Stimulated activated memory B cell treated with anti-CD40 and anti-IgM and Interleukin-4, amounts not matched to agents 10 μg/mL and 1 μg/mL and 100 μg/mL, for 72 hours (primary cell): ENCODE results near the gene DIAPH3.

Experiments
- ATAC-seq: fragments of 150-1000 bp; cut with Tn5 transposase; 2 replicates; pipeline ENCODE4 v1.10.0; 2021
- H3K27ac Mint-ChIP-seq: one replicate; pipeline ENCODE4 v1.8.0; 2022; ENCODE audit warnings: mild to moderate bottlenecking, mixed read lengths
- H3K27me3 Mint-ChIP-seq: one replicate; pipeline ENCODE4 v1.8.0; 2022; ENCODE audit warnings: mixed read lengths
- H3K36me3 Mint-ChIP-seq: one replicate; pipeline ENCODE4 v1.8.0; 2022; ENCODE audit warnings: mixed read lengths
- H3K4me1 Mint-ChIP-seq: one replicate; pipeline ENCODE4 v1.8.0; 2022; ENCODE audit warnings: mixed read lengths
- H3K4me3 Mint-ChIP-seq: one replicate; pipeline ENCODE4 v1.8.0; 2022; ENCODE audit warnings: mild to moderate bottlenecking, moderate library complexity, mixed read lengths
- H3K9me3 Mint-ChIP-seq: one replicate; pipeline ENCODE4 v1.8.0; 2022; ENCODE audit warnings: mixed read lengths

Gene DIAPH3

DNA sequence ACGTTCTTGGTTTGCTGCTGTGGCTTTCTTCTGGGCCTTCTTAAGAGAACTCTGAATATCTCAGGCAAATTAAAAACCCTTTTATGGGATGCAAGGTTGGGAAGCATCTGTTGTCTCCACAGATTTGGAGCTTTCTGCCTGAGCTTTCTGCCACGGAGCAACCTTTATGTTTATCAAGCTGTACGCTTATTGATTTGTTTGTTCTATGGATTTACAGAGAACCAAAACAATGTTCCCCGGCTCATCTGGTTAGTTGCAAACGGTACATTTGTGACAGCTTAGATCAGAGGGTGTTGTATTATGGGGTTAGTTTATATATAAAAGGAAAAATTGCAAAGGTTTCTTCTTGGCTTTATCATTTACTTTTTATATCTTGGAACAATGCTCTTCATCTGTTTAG is 479.6 kb downstream of the DIAPH3 start:
- no peaks in the 10 kb centered on the region for H3K27me3 Mint-ChIP-seq
- ATAC-seq: no peak
- H3K27ac Mint-ChIP-seq: no peak overlapping the region
- no peaks in the 10 kb centered on the region for H3K4me1 Mint-ChIP-seq
- H3K4me3 Mint-ChIP-seq: no peak overlapping the region
- no peaks in the 10 kb centered on the region for H3K9me3 Mint-ChIP-seq
- no peaks in the 10 kb centered on the region for H3K36me3 Mint-ChIP-seq

DNA sequence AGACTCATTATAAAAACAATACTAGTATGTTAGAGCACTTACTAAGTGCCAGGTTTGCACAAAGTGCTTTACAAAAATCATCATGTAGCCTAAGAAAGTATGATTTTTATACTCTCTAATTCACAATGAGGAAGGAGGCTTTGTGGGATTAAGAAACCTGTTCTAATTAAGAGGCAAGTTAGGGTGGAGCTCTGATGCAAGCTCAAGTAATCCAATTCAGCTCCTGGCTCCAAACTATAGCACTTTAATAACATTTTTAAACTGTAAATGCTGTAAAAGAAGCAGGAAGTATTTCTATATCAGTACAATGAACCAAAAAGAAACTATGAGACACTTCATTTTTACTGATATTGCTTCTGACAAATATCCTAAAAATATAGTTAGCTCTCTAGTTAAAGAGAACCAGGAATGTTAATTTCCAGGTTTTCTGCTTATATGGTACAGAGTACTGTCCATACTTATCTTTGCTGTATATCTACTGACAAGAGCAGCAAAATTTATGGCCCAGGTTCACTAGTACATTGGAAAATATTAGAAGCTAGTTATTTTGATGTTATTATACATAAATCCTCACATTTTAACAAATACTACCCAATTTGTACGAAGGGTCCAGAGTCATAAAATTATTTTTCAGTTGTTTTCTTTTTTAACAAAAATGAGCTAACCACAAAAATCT is 482.0 kb downstream of the DIAPH3 start:
- Mint-ChIP-seq H3K4me1 (no peaks in the 10 kb centered on the region), H3K4me3 (no peak overlapping the region), H3K9me3 (no peaks in the 10 kb centered on the region), H3K27ac (no peak overlapping the region), H3K27me3 (no peaks in the 10 kb centered on the region), H3K36me3 (no peaks in the 10 kb centered on the region)
- ATAC-seq: no peak

DNA sequence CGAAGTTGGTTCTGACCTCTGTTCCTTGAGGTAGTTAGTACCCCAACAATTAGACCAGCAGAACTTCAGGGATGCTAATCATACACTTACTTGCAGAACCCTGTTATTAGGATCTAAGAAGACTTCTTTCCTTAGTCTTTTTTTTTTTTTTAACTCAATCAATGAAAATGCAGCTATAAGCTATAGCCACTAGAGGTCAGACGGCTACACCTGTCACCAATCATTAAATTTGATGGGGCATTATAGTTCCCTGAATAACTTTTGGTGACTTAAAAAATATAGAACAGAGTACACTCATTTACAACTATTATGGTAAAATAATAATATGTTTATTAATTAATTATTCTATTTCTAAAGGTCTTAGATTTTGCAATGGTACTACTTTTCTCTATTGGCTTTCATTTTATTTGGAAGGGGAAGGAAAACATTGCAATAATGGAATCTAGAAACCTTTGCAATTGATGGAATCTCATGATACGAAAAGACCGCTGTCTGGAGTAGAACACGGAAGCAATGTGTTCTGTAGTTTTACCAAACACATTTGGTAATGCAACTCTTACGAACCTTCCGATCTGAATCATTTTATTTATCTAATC is 483.2 kb downstream of the DIAPH3 start:
- Mint-ChIP-seq H3K27ac (no peak overlapping the region), H3K36me3 (no peaks in the 10 kb centered on the region), H3K27me3 (no peaks in the 10 kb centered on the region), H3K4me3 (no peak overlapping the region), H3K9me3 (no peaks in the 10 kb centered on the region), H3K4me1 (no peaks in the 10 kb centered on the region)
- ATAC-seq: no peak

DNA sequence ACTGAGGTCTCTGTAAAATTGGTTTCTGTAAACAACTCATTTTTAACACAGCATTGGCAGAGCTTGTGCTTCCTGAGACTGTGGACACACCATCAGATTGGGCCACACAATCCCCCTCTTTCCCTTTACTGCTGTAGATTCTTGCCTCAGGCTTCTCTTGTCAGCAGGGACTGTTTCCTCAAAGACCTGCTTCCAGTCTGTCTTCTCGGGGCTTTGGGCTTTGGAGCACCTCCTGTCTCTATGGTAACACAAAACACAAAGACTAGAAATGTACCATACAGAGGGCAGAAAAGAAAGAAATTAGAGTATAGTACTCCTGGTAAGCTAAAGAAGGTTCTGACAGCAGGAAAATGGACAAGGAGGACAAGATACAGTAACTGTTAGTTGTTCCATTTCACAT is 484.5 kb downstream of the DIAPH3 start:
- Mint-ChIP-seq H3K4me3 (no peak overlapping the region), H3K9me3 (no peaks in the 10 kb centered on the region), H3K4me1 (no peaks in the 10 kb centered on the region), H3K27me3 (no peaks in the 10 kb centered on the region), H3K27ac (no peak overlapping the region), H3K36me3 (no peaks in the 10 kb centered on the region)
- ATAC-seq: no peak

DNA sequence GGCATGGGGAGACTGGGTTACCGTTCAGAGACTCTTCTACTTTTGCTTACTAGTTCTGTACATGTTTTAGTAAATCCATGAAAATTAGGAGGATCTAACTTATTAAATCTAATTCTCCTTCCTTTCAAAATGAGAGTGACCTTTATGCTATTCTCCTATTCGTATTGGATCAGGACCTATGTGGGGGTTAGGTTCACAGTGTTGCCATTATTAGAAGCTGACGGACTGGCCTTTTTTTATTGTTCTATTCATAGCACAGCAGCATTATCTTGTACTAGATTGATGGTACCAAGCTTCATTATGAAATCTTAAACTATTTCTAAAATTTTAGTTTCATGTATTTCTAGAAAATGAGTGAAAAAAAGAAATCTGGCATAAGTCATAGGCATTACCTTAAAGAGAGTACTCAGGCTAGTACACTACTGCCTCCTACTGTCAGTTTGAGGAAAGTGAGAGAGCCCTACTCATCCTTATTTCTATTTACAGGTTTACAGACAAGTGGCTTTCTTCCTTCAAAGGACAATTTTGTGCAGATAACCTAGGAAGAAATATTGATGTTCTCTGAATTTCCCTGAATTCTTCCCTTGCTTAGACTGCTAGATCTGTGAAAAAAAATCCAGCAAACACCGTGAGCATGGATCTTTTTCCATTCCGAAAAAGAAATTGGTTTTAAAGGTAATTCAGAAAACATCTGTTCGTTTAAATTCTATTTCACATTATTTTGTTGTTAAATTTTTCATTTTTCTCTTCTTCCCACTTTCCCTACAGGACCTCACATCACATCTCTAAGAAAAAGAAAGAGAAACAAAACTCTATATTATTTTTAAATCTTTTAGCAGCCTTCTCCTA is 485.5 kb downstream of the DIAPH3 start:
- Mint-ChIP-seq H3K4me1 (peaks cover 3% of the 10 kb centered on the region), H3K27me3 (no peaks in the 10 kb centered on the region), H3K9me3 (no peaks in the 10 kb centered on the region), H3K36me3 (no peaks in the 10 kb centered on the region), H3K27ac (no peak overlapping the region), H3K4me3 (no peak overlapping the region)
- ATAC-seq: no peak

DNA sequence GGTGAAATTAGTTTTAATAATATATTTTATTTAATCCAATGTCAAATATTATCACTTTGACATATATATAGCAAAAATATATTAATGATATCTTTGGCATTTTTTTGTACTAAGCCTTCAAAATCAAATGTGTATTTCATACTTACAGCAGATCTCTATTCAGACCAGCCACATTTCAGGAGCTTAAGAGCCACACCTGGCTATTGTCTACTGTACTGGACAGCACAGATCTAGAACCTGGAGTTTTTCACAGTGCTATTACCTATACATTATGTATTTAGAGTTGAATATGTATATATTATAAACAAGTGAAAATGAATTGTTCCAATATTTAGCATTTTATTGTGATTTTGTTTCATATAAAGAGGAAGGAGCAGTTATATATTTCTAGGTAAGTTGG is 486.3 kb downstream of the DIAPH3 start:
- Mint-ChIP-seq H3K4me1 (peaks cover 6% of the 10 kb centered on the region), H3K9me3 (no peaks in the 10 kb centered on the region), H3K27ac (no peak overlapping the region), H3K27me3 (no peaks in the 10 kb centered on the region), H3K36me3 (no peaks in the 10 kb centered on the region), H3K4me3 (no peak overlapping the region)
- no peak for ATAC-seq

DNA sequence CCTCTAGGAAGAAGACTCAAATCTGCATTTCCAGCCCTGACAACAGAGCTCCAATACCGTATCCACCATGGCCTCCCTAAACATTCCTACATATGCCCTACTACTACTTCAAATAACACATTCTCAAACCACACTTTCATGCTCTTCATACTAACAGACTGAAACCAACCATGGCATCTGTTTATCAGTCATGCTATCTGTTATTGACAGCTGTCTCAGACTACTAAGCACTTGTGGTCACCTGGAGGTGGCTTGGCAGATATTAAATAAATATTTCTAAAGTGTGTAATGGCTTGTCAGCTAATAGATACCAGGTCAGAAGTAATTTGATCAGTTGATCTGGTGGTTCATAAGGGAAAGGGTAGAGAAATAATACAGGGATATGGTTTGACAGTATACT is 489.1 kb downstream of the DIAPH3 start:
- ATAC-seq: no peak
- Mint-ChIP-seq H3K4me3 (no peak overlapping the region), H3K27me3 (no peaks in the 10 kb centered on the region), H3K9me3 (no peaks in the 10 kb centered on the region), H3K27ac (no peak overlapping the region), H3K4me1 (peaks cover 6% of the 10 kb centered on the region), H3K36me3 (no peaks in the 10 kb centered on the region)

DNA sequence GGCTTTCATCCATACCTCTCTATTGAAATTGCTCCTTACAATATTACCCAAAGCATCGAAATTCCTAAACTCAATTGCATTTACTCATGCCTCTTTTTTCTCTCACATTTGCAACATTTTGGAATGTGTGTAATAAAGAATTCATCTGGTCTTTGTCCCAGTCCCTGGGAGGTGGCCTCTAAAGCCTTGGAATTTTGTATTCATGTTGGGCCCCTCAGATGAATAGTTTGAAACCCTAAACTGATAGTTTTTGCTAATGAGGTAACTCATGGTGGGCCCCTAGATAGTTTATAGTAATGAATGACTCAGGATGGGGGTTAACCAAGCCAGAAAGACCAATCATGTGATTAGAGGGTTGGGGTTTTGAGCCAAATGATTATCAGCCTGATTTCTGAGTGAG is 490.4 kb downstream of the DIAPH3 start:
- no peak overlapping the region for H3K27ac Mint-ChIP-seq
- H3K4me3 Mint-ChIP-seq: no peak overlapping the region
- H3K4me1 Mint-ChIP-seq: peaks cover 6% of the 10 kb centered on the region
- no peaks in the 10 kb centered on the region for H3K9me3 Mint-ChIP-seq
- no peaks in the 10 kb centered on the region for H3K36me3 Mint-ChIP-seq
- no peaks in the 10 kb centered on the region for H3K27me3 Mint-ChIP-seq
- no peak for ATAC-seq

DNA sequence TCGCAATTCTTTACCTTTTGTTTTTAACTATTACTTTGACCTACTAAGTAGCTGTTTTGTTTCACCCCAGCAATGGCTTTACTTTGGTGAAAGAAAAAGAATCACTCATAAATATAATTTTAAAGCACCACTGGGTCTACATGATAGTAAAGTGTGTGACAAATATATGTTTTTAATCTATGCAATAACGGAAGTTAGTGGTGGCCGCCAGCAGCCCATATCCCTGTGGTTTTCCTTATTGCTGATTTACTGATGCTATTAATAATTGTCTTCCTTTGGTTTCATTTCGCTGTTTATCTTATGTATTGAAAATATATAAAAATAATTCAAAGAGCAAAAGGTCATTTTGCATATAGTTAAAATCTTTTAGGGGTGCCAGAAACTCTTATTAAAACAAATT is 491.3 kb downstream of the DIAPH3 start:
- Mint-ChIP-seq H3K27ac (no peak overlapping the region), H3K36me3 (no peaks in the 10 kb centered on the region), H3K4me3 (no peak overlapping the region), H3K27me3 (no peaks in the 10 kb centered on the region), H3K4me1 (peaks cover 6% of the 10 kb centered on the region), H3K9me3 (no peaks in the 10 kb centered on the region)
- ATAC-seq: no peak

DNA sequence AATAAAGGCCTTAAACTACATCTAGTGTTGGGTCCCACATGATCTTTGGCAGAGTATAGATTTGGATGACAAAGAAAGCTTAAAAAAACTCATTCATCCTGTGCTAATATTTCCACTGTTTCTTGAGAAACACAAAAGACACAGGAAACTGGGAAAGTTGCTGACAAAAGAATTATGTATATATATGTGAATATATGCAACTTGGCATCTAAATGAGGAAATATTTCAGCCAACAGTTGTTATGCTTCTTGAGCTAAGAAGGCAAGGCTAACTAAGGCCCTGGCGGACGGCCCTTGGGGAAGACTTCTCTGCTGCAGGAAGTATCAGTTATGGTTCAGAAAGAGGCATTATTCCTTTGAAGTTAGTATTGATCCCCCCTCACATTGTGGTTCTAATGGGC is 491.8 kb downstream of the DIAPH3 start:
- ATAC-seq: no peak
- no peak overlapping the region for H3K4me3 Mint-ChIP-seq
- no peak overlapping the region for H3K27ac Mint-ChIP-seq
- H3K27me3 Mint-ChIP-seq: no peaks in the 10 kb centered on the region
- peaks cover 6% of the 10 kb centered on the region for H3K4me1 Mint-ChIP-seq
- no peaks in the 10 kb centered on the region for H3K9me3 Mint-ChIP-seq
- no peaks in the 10 kb centered on the region for H3K36me3 Mint-ChIP-seq

DNA sequence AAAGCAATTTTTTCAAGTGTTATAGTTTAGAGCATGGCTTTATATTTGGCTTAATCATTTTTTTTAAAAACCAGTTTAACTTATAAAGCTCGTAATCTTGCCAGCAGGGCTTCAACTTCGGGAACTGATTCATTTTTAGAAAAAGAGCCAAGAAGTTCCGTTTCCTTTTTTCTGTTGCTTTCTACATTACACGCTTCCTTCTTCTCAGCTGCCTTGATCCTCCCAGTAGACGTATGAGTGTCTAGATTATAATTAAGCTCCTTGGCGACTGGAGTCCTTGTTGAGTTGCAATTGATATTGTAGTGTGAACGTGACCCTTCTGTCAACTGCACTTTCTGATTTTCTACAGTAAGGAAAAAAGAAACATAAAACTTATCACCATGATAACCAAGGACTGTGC is 497.2 kb downstream of the DIAPH3 start:
- Mint-ChIP-seq H3K4me1 (peaks cover 6% of the 10 kb centered on the region), H3K27ac (no peak overlapping the region), H3K9me3 (no peaks in the 10 kb centered on the region), H3K4me3 (no peak overlapping the region), H3K27me3 (no peaks in the 10 kb centered on the region), H3K36me3 (no peaks in the 10 kb centered on the region)
- no peak for ATAC-seq

DNA sequence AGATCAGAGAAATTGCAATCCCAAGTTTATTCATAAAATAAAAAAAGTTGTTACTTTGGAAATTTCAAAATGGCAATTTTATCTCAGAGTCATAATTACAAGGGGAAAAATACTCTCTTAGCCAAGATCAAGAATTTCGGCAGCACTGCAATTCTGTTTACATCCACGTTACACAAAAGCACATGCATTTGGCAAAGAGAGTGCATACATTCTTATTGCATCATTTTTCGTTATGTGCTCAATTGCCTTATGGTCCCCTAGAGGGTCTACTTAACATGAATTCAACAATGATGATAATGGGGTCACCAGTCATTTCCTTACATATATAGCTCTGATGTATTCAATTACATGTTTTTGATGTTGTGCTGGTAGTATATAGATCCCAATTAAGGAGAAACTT is 498.0 kb downstream of the DIAPH3 start:
- no peak for ATAC-seq
- no peaks in the 10 kb centered on the region for H3K27me3 Mint-ChIP-seq

DNA sequence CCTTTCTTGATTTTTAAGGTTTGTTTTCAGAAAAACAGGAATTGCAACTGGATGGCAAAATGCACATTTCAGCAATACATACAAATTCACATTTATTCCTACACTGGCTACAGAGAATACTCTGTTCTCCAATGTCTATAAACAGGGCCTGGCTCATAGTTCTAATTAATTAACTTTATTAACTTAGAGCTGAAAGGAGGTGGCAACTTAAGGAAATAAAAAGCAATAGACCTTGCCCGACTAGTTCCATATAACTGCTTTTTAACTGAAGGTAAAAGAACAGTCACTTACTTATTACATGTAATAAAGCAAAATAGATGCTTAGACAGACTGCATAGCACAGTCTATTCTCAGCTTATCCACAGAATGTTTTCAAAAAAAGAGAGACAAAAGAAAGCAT is 498.5 kb downstream of the DIAPH3 start:
- Mint-ChIP-seq H3K27me3 (no peaks in the 10 kb centered on the region), H3K4me3 (no peak overlapping the region), H3K9me3 (no peaks in the 10 kb centered on the region), H3K4me1 (peaks cover 6% of the 10 kb centered on the region), H3K27ac (no peak overlapping the region), H3K36me3 (no peaks in the 10 kb centered on the region)
- ATAC-seq: no peak

More for the DNA sequence above, 498.0 kb downstream of the DIAPH3 start:
- Mint-ChIP-seq H3K27ac (no peak overlapping the region), H3K4me1 (peaks cover 6% of the 10 kb centered on the region), H3K9me3 (no peaks in the 10 kb centered on the region), H3K36me3 (no peaks in the 10 kb centered on the region), H3K4me3 (no peak overlapping the region)

DNA sequence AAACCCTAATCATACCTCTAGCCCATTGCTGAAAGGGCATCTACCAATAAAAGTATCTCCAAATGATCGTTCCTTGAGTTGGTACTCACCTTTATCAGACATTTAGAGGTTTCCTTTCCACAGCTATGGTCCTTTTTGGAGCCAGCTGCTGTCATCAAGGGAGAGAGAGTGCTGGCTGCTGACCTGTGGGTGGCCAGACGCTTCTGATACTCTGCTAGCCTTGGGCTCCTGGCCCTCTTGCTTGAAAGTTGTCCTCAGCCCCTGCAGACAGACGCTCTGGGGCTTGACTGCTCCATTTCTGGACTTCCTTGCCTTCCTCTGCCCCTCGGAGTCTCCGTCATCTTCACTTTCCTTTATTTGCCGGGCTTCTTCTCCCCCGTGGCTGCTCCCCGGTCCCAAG is 499.1 kb downstream of the DIAPH3 start:
- no peaks in the 10 kb centered on the region for H3K9me3 Mint-ChIP-seq
- H3K36me3 Mint-ChIP-seq: no peaks in the 10 kb centered on the region
- H3K4me1 Mint-ChIP-seq: peaks cover 6% of the 10 kb centered on the region
- H3K27me3 Mint-ChIP-seq: no peaks in the 10 kb centered on the region
- no peak overlapping the region for H3K27ac Mint-ChIP-seq
- ATAC-seq: no peak
- H3K4me3 Mint-ChIP-seq: no peak overlapping the region

DNA sequence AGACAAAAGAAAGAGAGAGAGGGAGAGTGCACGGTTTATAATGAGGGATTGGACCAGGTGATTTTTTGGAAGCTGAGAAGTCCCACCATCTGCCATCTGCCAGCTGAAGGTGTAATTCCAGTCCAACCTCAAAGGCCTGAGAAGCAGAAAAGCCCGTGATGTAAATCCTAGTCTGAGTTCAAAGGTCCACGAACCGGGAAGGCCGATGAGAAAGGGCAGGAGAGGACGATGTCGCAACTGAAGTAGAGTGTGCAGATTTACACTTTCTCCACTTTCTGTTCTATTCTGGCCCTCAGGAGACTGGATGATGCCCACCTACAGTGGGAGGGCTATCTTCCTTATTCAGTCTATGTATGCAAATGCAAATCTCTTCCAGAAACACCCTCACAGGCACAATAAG is 500.0 kb downstream of the DIAPH3 start:
- H3K9me3 Mint-ChIP-seq: no peaks in the 10 kb centered on the region
- H3K4me3 Mint-ChIP-seq: no peak overlapping the region
- H3K4me1 Mint-ChIP-seq: peaks cover 6% of the 10 kb centered on the region
- no peak for ATAC-seq
- H3K27ac Mint-ChIP-seq: no peak overlapping the region
- no peaks in the 10 kb centered on the region for H3K36me3 Mint-ChIP-seq
- no peaks in the 10 kb centered on the region for H3K27me3 Mint-ChIP-seq

DNA sequence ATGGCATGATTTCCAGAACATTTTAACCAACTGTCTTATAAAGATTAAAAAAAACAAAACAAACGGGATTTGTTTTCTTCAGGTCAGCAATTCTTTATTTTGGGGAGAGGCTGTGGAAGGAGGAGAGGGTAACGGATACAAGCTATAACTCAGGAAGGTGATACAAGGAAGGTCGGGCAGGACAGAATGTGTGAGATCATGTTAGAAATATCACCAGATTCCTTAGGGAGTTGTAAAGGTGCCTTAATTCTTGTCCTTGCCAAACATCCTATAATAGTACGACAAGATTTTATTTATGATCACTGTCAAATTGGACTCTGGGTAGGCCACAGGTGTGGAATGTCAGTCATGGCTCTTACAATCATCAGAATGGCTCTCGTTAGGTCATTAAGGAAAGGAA is 503.1 kb downstream of the DIAPH3 start:
- ATAC-seq: no peak
- no peak overlapping the region for H3K4me3 Mint-ChIP-seq
- no peaks in the 10 kb centered on the region for H3K27me3 Mint-ChIP-seq
- no peaks in the 10 kb centered on the region for H3K36me3 Mint-ChIP-seq
- H3K27ac Mint-ChIP-seq: no peak overlapping the region
- no peaks in the 10 kb centered on the region for H3K4me1 Mint-ChIP-seq
- H3K9me3 Mint-ChIP-seq: no peaks in the 10 kb centered on the region
